ENCODE measurements around the gene SNTG2.
"Not testable (repeated sequence)": the region's sequence is repeated elsewhere in the genome, so short reads cannot be mapped to it uniquely, and the experiment has no call there.

Gene SNTG2
- total RNA-seq, result 0.13 to 0.77 reads per million in 2 donors

GRCh38 chr2:950080-950966, at the start of gene SNTG2:
Gene SNTG2 (plus strand): TSS chr2:950849. CDS start chr2:950997, 148 bp downstream.
- DNase-seq, result peak; percentile 40

GRCh38 chr2:902584-902983, 48.1 kb upstream of the SNTG2 start:
- no peak for DNase-seq

GRCh38 chr2:903223-903900, 47.3 kb upstream of the SNTG2 start:
- DNase-seq, result no peak

GRCh38 chr2:904246-905024, 46.2 kb upstream of the SNTG2 start:
- DNase-seq, result no peak

- no peak for DNase-seq
Observed at GRCh38 chr2:905091-905832, 45.4 kb upstream of the SNTG2 start.

GRCh38 chr2:905833-906140, 44.9 kb upstream of the SNTG2 start:
- no peak for DNase-seq

- DNase-seq, result no peak
Observed at GRCh38 chr2:907706-908105, 42.9 kb upstream of the SNTG2 start.

GRCh38 chr2:908568-908967, 42.1 kb upstream of the SNTG2 start:
- no peak for DNase-seq

- DNase-seq, result not testable (repeated sequence)
Observed at GRCh38 chr2:909764-910379, 40.8 kb upstream of the SNTG2 start.

GRCh38 chr2:910698-911097, 40.0 kb upstream of the SNTG2 start:
- DNase-seq, result no peak

GRCh38 chr2:915979-916378, 34.7 kb upstream of the SNTG2 start:
- DNase-seq, result no peak

GRCh38 chr2:916935-917334, 33.7 kb upstream of the SNTG2 start:
- no peak for DNase-seq

- no peak for DNase-seq
Observed at GRCh38 chr2:919672-920071, 31.0 kb upstream of the SNTG2 start.

- DNase-seq, result no peak
Observed at GRCh38 chr2:920573-920972, 30.1 kb upstream of the SNTG2 start.

GRCh38 chr2:920999-921398, 29.6 kb upstream of the SNTG2 start:
- DNase-seq, result no peak

- DNase-seq, result no peak
Observed at GRCh38 chr2:922185-922584, 28.5 kb upstream of the SNTG2 start.

- no peak for DNase-seq
Observed at GRCh38 chr2:923832-924601, 26.6 kb upstream of the SNTG2 start.

- DNase-seq, result no peak
Observed at GRCh38 chr2:924701-925100, 25.9 kb upstream of the SNTG2 start.

- DNase-seq, result no peak
Observed at GRCh38 chr2:925309-925708, 25.3 kb upstream of the SNTG2 start.

- no peak for DNase-seq
Observed at GRCh38 chr2:925711-926110, 24.9 kb upstream of the SNTG2 start.

- no peak for DNase-seq
Observed at GRCh38 chr2:926259-926793, 24.3 kb upstream of the SNTG2 start.
